ENCODE data around the gene CTSE. TPM values are rescaled to one million over a fixed set of nuclear protein-coding genes. Genes with fewer than 3 reads are reported as not detected.

Gene CTSE
- total and polyA plus RNA-seq, 2 of the 8 experiments (the other 6 are each of a cell fraction or from before 2014, with no cell fraction given): 0.03 TPM; not detected in 1

- no peak overlapping the region for H3K18ac ChIP-seq (ENCODE audit: extremely low read depth, low read length)
- no peaks in the 10 kb centered on the region for H3K79me2 ChIP-seq (ENCODE audit: control insufficient read depth in 1 of 2, insufficient read depth in 2 of 2, low read length in 2 of 2)
- no peaks in the 10 kb centered on the region for H3K79me1 ChIP-seq (ENCODE audit: low read depth, low read length)
- FAIRE-seq (no peak), DNase-seq (ENCODE audit: low read depth in 1 of 2, low spot score in 2 of 2) (peak in 1 of 2 experiments; percentile 16)
- H3K4ac ChIP-seq (replicated peaks; ENCODE audit: insufficient read length, low read depth, low read length): no peak overlapping the region
- H3K27me3 ChIP-seq (replicated peaks in 1 of 4; ENCODE audit: control insufficient read depth in 3 of 4, extremely low read depth in 1 of 4, insufficient read depth in 3 of 4, low read length in 3 of 4): no peaks in the 10 kb centered on the region
- no peaks in the 10 kb centered on the region; the same call in 1 of the 2 replicates for H3K23me2 ChIP-seq (ENCODE audit: low read depth, low read length)
- no peak overlapping the region for H3K23ac ChIP-seq (ENCODE audit: insufficient read length)
- no peak overlapping the region for H2BK20ac ChIP-seq (ENCODE audit: low read length)
- H3K36me3 ChIP-seq (ENCODE audit: control insufficient read depth in 2 of 4, insufficient read depth in 4 of 4, low read length in 3 of 4): no peaks in the 10 kb centered on the region
- H3K9me3 ChIP-seq (ENCODE audit: insufficient read depth in 2 of 2, low read depth in 1 of 2, low read length in 1 of 2): peaks cover 8 to 12% of the 10 kb centered on the region in 2 experiments; a peak in 3 of 4 replicates
- H2BK5ac ChIP-seq (ENCODE audit: low read depth, low read length): no peak overlapping the region
- POLR2A ChIA-PET (ENCODE audit: partially characterized antibody): no interaction called here
- H2BK12ac ChIP-seq (ENCODE audit: low read depth, low read length): no peak overlapping the region
- no peak overlapping the region for H2AFZ ChIP-seq (ENCODE audit: low read length)
- H3K4me2 ChIP-seq (ENCODE audit: insufficient read depth in 1 of 2, low read depth in 2 of 2, low read length in 2 of 2): no peak overlapping the region
- no peak overlapping the region for H4K5ac ChIP-seq (ENCODE audit: insufficient read length, low read depth, low read length)
- H2BK120ac ChIP-seq (replicated peaks; ENCODE audit: low read depth, low read length): no peak overlapping the region
- H3K4me3 ChIP-seq (ENCODE audit: extremely low read depth in 1 of 4, insufficient read depth in 2 of 4, low read depth in 3 of 4, low read length in 4 of 4): no peak overlapping the region
- no peak overlapping the region for H3K9ac ChIP-seq (replicated peaks in 1 of 4; ENCODE audit: extremely low read depth in 1 of 4, low read depth in 3 of 4, low read length in 3 of 4)
- TF ChIP-seq CHD1 (IDR thresholded peaks at IDR 0.05; ENCODE audit: low read depth, low read length): no peak
- no peaks in the 10 kb centered on the region for H3K4me1 ChIP-seq (replicated peaks in 1 of 4; ENCODE audit: control insufficient read depth in 3 of 4, insufficient read depth in 4 of 4, low read length in 3 of 4)
- H4K91ac ChIP-seq (replicated peaks; ENCODE audit: insufficient read length, low read length): no peak overlapping the region
- WGBS, 2 experiments (ENCODE audit: extremely low coverage in 1 of 2, insufficient coverage in 1 of 2, insufficient read length in 1 of 2, insufficient replicate concordance in 2 of 2, low coverage in 1 of 2, low lambda C conversion rate in 2 of 2, missing lambda C conversion rate in 1 of 2): 77% methylated on average over 6 of the region's 6 CpGs; no CpG with 5 or more reads in 1 of the 2 experiments
- no peak overlapping the region for H4K8ac ChIP-seq (ENCODE audit: extremely low read depth, insufficient read depth, low read length)
- CTCF ChIA-PET (ENCODE audit: partially characterized antibody): interaction anchor here (0.7 to 1.2 kb wide), 4 partner anchors 9 to 77 kb away, joined by 3 read pairs; no protein-coding TSS in a partner anchor
- H4K20me1 ChIP-seq (replicated peaks in 1 of 2; ENCODE audit: control insufficient read depth in 1 of 2, insufficient read depth in 2 of 2, low read length in 2 of 2): no peaks in the 10 kb centered on the region
- H3K27ac ChIP-seq (ENCODE audit: low read depth, low read length): no peak overlapping the region
- H2AK5ac ChIP-seq (ENCODE audit: low read depth, low read length): no peak overlapping the region
- H3K56ac ChIP-seq (replicated peaks; ENCODE audit: insufficient read length, low read depth, low read length): no peak overlapping the region
- H3K14ac ChIP-seq (ENCODE audit: insufficient read length): no peak overlapping the region
- H2BK15ac ChIP-seq (ENCODE audit: low read length): no peak overlapping the region
Measured at GRCh38 chr1:206066479-206067171, 42.9 kb upstream of the CTSE start.

All from H1 (cell line).